H1 (cell line): ENCODE results near the gene ANXA2. TPM values are rescaled to one million over a fixed set of nuclear protein-coding genes. Genes with fewer than 3 reads are reported as not detected.

Source experiments
- CTCF ChIA-PET: fragments of 300-600 bp; sonication (Branson Sonifier 250); formaldehyde crosslinking; loops from one replicate; lab custom pipeline; 2021; ENCODE audit not compliant: partially characterized antibody; lab: Charles Lee
- POLR2A ChIA-PET: fragments of 300-600 bp; sonication (Branson Sonifier 250); formaldehyde crosslinking; loops from one replicate; lab custom pipeline; 2021; ENCODE audit warnings: inconsistent platforms; ENCODE audit not compliant: partially characterized antibody; lab: Charles Lee
- DNase-seq, 2 experiments: peaks; one replicate each; pipeline versions ENCODE4 v3.0.0 to v3.0.0-alpha.2; 2010 to 2022; ENCODE audit warnings: low spot score in 2 of 2, low read depth in 1 of 2, mixed read lengths in 1 of 2
- FAIRE-seq: peaks from 2 replicates; lab custom pipeline; 2011; peaks lifted over from hg19 to GRCh38; lab: Jason Lieb, UNC
- H2AFZ ChIP-seq: 2 replicates; pipeline ENCODE4 v1.8.1; 2012; ENCODE audit warnings: low read length, inconsistent platforms
- H2AK5ac ChIP-seq: 2 replicates; pipeline ENCODE4 v1.6.1; 2013; ENCODE audit warnings: low read depth, low read length
- H2BK120ac ChIP-seq: replicated peaks from 2 replicates; pipeline ENCODE3; 2013; ENCODE audit warnings: low read depth, low read length, inconsistent platforms
- H2BK12ac ChIP-seq: 2 replicates; pipeline ENCODE4 v1.6.1; 2013; ENCODE audit warnings: low read depth, low read length
- H2BK15ac ChIP-seq: 2 replicates; pipeline ENCODE4 v1.6.1; 2013; ENCODE audit warnings: low read length
- H2BK20ac ChIP-seq: 2 replicates; pipeline ENCODE4 v1.6.1; 2013; ENCODE audit warnings: low read length
- H2BK5ac ChIP-seq: 2 replicates; pipeline ENCODE4 v1.6.1; 2013; ENCODE audit warnings: low read depth, low read length
- H3K14ac ChIP-seq: 2 replicates; pipeline ENCODE4 v1.6.1; 2013; ENCODE audit warnings: inconsistent platforms; ENCODE audit not compliant: insufficient read length
- H3K18ac ChIP-seq: 2 replicates; pipeline ENCODE4 v1.6.1; 2013; ENCODE audit warnings: low read length; ENCODE audit errors: extremely low read depth
- H3K23ac ChIP-seq: 2 replicates; pipeline ENCODE4 v1.6.1; 2013; ENCODE audit warnings: inconsistent platforms; ENCODE audit not compliant: insufficient read length
- H3K23me2 ChIP-seq: 2 replicates; pipeline ENCODE4 v1.6.1; 2013; ENCODE audit warnings: low read depth, low read length
- H3K27ac ChIP-seq: 2 replicates; pipeline ENCODE4 v1.6.1; 2011; ENCODE audit warnings: low read depth, low read length, inconsistent platforms
- H3K27me3 ChIP-seq, 4 experiments: replicated peaks in 1 of 4; 1 replicate in 1 of 4; 2 replicates in 3 of 4; pipeline versions ENCODE4 v1.6.1 to v1.8.1; 2011 to 2013; ENCODE audit warnings: low read length in 3 of 4, mild to moderate bottlenecking in 3 of 4, inconsistent platforms in 2 of 4, mixed read lengths in 2 of 4, moderate library complexity in 1 of 4; ENCODE audit not compliant: control insufficient read depth in 3 of 4, insufficient read depth in 3 of 4; ENCODE audit errors: extremely low read depth in 1 of 4
- H3K36me3 ChIP-seq, 4 experiments: 2 replicates each; pipeline versions ENCODE4 v1.6.1 to v1.8.1; 2011 to 2013; ENCODE audit warnings: mild to moderate bottlenecking in 4 of 4, low read length in 3 of 4, moderate library complexity in 2 of 4, control low read depth in 1 of 4, inconsistent platforms in 1 of 4; ENCODE audit not compliant: insufficient read depth in 4 of 4, control insufficient read depth in 2 of 4
- H3K4ac ChIP-seq: replicated peaks from 2 replicates; pipeline ENCODE3; 2013; ENCODE audit warnings: low read length, low read depth, mixed read lengths, inconsistent platforms; ENCODE audit not compliant: insufficient read length
- H3K4me1 ChIP-seq, 4 experiments: replicated peaks in 1 of 4; 1 replicate in 1 of 4; 2 replicates in 3 of 4; pipeline versions ENCODE4 v1.6.1 to v1.8.1; 2011 to 2013; ENCODE audit warnings: low read length in 3 of 4, inconsistent platforms in 2 of 4, mixed read lengths in 1 of 4; ENCODE audit not compliant: insufficient read depth in 4 of 4, control insufficient read depth in 3 of 4
- H3K4me2 ChIP-seq, 2 experiments: 2 replicates each; pipeline versions ENCODE4 v1.6.1 to v1.8.1; 2011 to 2013; ENCODE audit warnings: low read depth in 2 of 2, low read length in 2 of 2, control low read depth in 1 of 2, inconsistent platforms in 1 of 2, mild to moderate bottlenecking in 1 of 2; ENCODE audit not compliant: insufficient read depth in 1 of 2
- H3K4me3 ChIP-seq, 4 experiments: fragments of 200-600, 300-600 bp in 1 of 4; sonication (generic), shearing (Covaris generic), sonication (Bioruptor Twin) in 1 of 4; 2 replicates each; pipeline versions ENCODE4 v1.5.1 to v1.8.1; 2011 to 2016; ENCODE audit warnings: low read length in 4 of 4, low read depth in 3 of 4, control low read depth in 2 of 4, inconsistent platforms in 2 of 4, mild to moderate bottlenecking in 2 of 4, mixed read lengths in 1 of 4, moderate library complexity in 1 of 4; ENCODE audit not compliant: insufficient read depth in 2 of 4; ENCODE audit errors: extremely low read depth in 1 of 4
- H3K56ac ChIP-seq: replicated peaks from 2 replicates; pipeline ENCODE3; 2013; ENCODE audit warnings: low read depth, mild to moderate bottlenecking, mixed read lengths, low read length, inconsistent platforms; ENCODE audit not compliant: insufficient read length
- H3K79me1 ChIP-seq: 2 replicates; pipeline ENCODE4 v1.6.1; 2013; ENCODE audit warnings: low read depth, low read length, control low read depth
- H3K79me2 ChIP-seq, 2 experiments: 2 replicates each; pipeline versions ENCODE4 v1.6.1 to v1.8.1; 2012 to 2013; ENCODE audit warnings: low read length in 2 of 2, mild to moderate bottlenecking in 2 of 2, inconsistent platforms in 1 of 2; ENCODE audit not compliant: insufficient read depth in 2 of 2, control insufficient read depth in 1 of 2
- H3K9ac ChIP-seq, 4 experiments: replicated peaks in 1 of 4; 1 replicate in 1 of 4; 2 replicates in 3 of 4; pipeline versions ENCODE4 v1.6.1 to v1.8.1; 2011 to 2013; ENCODE audit warnings: low read depth in 3 of 4, low read length in 3 of 4, control low read depth in 2 of 4, mild to moderate bottlenecking in 2 of 4, moderate library complexity in 2 of 4, inconsistent platforms in 1 of 4; ENCODE audit errors: extremely low read depth in 1 of 4
- H3K9me3 ChIP-seq, 2 experiments: 2 replicates each; pipeline versions ENCODE4 v1.6.1 to v1.8.1; 2012 to 2013; ENCODE audit warnings: mild to moderate bottlenecking in 2 of 2, moderate library complexity in 2 of 2, control low read depth in 1 of 2, inconsistent platforms in 1 of 2, low read depth in 1 of 2, low read length in 1 of 2, mixed read lengths in 1 of 2; ENCODE audit not compliant: insufficient read depth in 2 of 2
- H4K20me1 ChIP-seq, 2 experiments: replicated peaks in 1 of 2; 2 replicates each; pipeline versions ENCODE3 to v1.8.1; 2011 to 2013; ENCODE audit warnings: inconsistent platforms in 2 of 2, low read length in 2 of 2, mild to moderate bottlenecking in 1 of 2; ENCODE audit not compliant: insufficient read depth in 2 of 2, control insufficient read depth in 1 of 2
- H4K5ac ChIP-seq: 2 replicates; pipeline ENCODE4 v1.6.1; 2013; ENCODE audit warnings: low read length, low read depth, mixed read lengths, inconsistent platforms; ENCODE audit not compliant: insufficient read length
- H4K8ac ChIP-seq: 2 replicates; pipeline ENCODE4 v1.8.0; 2013; ENCODE audit warnings: mild to moderate bottlenecking, moderate library complexity, low read length, inconsistent platforms; ENCODE audit not compliant: insufficient read depth; ENCODE audit errors: extremely low read depth
- H4K91ac ChIP-seq: replicated peaks from 2 replicates; pipeline ENCODE3; 2013; ENCODE audit warnings: low read length, mixed read lengths, inconsistent platforms; ENCODE audit not compliant: insufficient read length
- BRCA1 ChIP-seq: IDR thresholded peaks from 2 replicates; pipeline ENCODE4 v1.6.1; 2012; ENCODE audit warnings: low read depth, low read length, improper control_type of control experiment
- CBX5 ChIP-seq: fragments of 300-800, 300-1000 bp; sonication (generic); IDR thresholded peaks from 2 replicates; pipeline ENCODE4 v1.7.1; 2016; ENCODE audit warnings: antibody characterized with exemption, low read length, low read depth
- CBX8 ChIP-seq: fragments of 300-800, 300-1000 bp; sonication (generic); IDR thresholded peaks from 2 replicates; pipeline ENCODE4 v1.7.1; 2016; ENCODE audit warnings: low read depth, low read length, borderline replicate concordance
- GABPA ChIP-seq: IDR thresholded peaks from 2 replicates; pipeline ENCODE4 v1.6.1; 2011; ENCODE audit warnings: mild to moderate bottlenecking, low read length, moderate library complexity, borderline replicate concordance; ENCODE audit not compliant: insufficient read depth
- HDAC6 ChIP-seq: IDR thresholded peaks from one replicate; pipeline ENCODE4 v1.7.1; 2012; ENCODE audit warnings: low read depth, mild to moderate bottlenecking, inconsistent platforms, low read length, moderate library complexity
- NRF1 ChIP-seq: IDR thresholded peaks from 2 replicates; pipeline ENCODE4 v1.6.1; 2011; ENCODE audit warnings: mild to moderate bottlenecking, low read depth, low read length, improper control_type of control experiment
- PHF8 ChIP-seq: fragments of 200-600 bp; sonication (generic); conservative IDR thresholded peaks from 2 replicates; pipeline ENCODE4 v1.7.1; 2012; ENCODE audit warnings: low read depth, mild to moderate bottlenecking, inconsistent platforms, low read length, moderate library complexity
- POLR2A ChIP-seq, 2 experiments: IDR thresholded peaks; 1 replicate in 1 of 2; 2 replicates in 1 of 2; pipeline ENCODE4 v1.6.1; 2011; ENCODE audit warnings: low read depth in 2 of 2, low read length in 2 of 2, mild to moderate bottlenecking in 2 of 2; ENCODE audit errors: control extremely low read depth in 1 of 2
- POU5F1 ChIP-seq: IDR thresholded peaks from 2 replicates; pipeline ENCODE4 v1.6.1; 2011; ENCODE audit warnings: low read depth, mild to moderate bottlenecking, low read length, moderate library complexity
- RBBP5 ChIP-seq: IDR thresholded peaks from 2 replicates; pipeline ENCODE4 v1.7.1; 2012; ENCODE audit warnings: low read depth, mild to moderate bottlenecking, inconsistent platforms, low read length, moderate library complexity, borderline replicate concordance
- SAP30 ChIP-seq: fragments of 300-600 bp; sonication (generic); IDR thresholded peaks from 2 replicates; pipeline ENCODE4 v1.7.1; 2012; ENCODE audit warnings: low read length, moderate library complexity, mild to moderate bottlenecking, inconsistent platforms; ENCODE audit not compliant: insufficient read depth, insufficient replicate concordance
- SRF ChIP-seq: IDR thresholded peaks from 2 replicates; pipeline ENCODE4 v1.6.1; 2011; ENCODE audit warnings: mild to moderate bottlenecking, low read depth, low read length, moderate library complexity
- TBP ChIP-seq: IDR thresholded peaks from 2 replicates; pipeline ENCODE4 v1.6.1; 2011; ENCODE audit warnings: low read depth, low read length, improper control_type of control experiment
- TEAD4 ChIP-seq: IDR thresholded peaks from 2 replicates; pipeline ENCODE4 v1.6.1; 2012; ENCODE audit warnings: low read depth, low read length, inconsistent platforms, mixed read lengths
- YY1 ChIP-seq: IDR thresholded peaks from 2 replicates; pipeline ENCODE4 v1.6.1; 2011; ENCODE audit warnings: low read depth, mild to moderate bottlenecking, low read length
- ZNF274 ChIP-seq: IDR thresholded peaks from 2 replicates; pipeline ENCODE4 v1.7.0; 2012; ENCODE audit warnings: low read length, borderline replicate concordance; ENCODE audit errors: extremely low read depth
- polyA plus RNA-seq, 7 experiments: library from polyadenylated mRNA; depleted of rRNA in 3 of 7; stranded (reverse) in 5 of 7; unstranded in 2 of 7; fragments of >200 nt in 5 of 7; fragments of 200-250 nt in 2 of 7; gene quantifications; 1 replicate in 5 of 7; 2 replicates in 1 of 7; 4 replicates in 1 of 7; pipeline versions ENCODE4 v1.2.1 to v1.2.3, GENCODE V29; 2011 to 2013; ENCODE audit warnings: missing spikeins in 2 of 7, mixed read lengths in 2 of 7
- total RNA-seq: library from RNA; stranded (reverse); fragmentation: NEBNext Ultra II Directional; extraction: Animal tissue kit (Norgen Biotek cat#: 25700); gene quantifications from 2 replicates; pipeline ENCODE4 v1.2.1, GENCODE V29; 2021

Gene ANXA2
- total and polyA plus RNA-seq, 2 of the 8 experiments (the other 6 are each of a cell fraction or from before 2014, with no cell fraction given) = 178 to 217 TPM

- Histone ChIP-seq H3K4me3 (no peak overlapping the region), H2BK12ac (no peak overlapping the region), H3K4me2 (no peak overlapping the region), H2AK5ac (no peak overlapping the region), H3K9ac (no peak overlapping the region), H3K18ac (no peak overlapping the region), H3K4ac (no peak overlapping the region), H3K79me1 (no peaks in the 10 kb centered on the region), H3K36me3 (no peaks in the 10 kb centered on the region), H3K14ac (no peak overlapping the region), H2BK5ac (no peak overlapping the region), H3K23ac (no peak overlapping the region), H3K9me3 (no peaks in the 10 kb centered on the region), H3K79me2 (no peaks in the 10 kb centered on the region), H4K5ac (no peak overlapping the region), H3K4me1 (no peaks in the 10 kb centered on the region), H4K8ac (no peak overlapping the region), H4K91ac (no peak overlapping the region), H3K56ac (no peak overlapping the region), H3K27ac (no peak overlapping the region), H2BK120ac (no peak overlapping the region), H3K23me2 (no peaks in the 10 kb centered on the region), H2BK20ac (no peak overlapping the region), H2BK15ac (no peak overlapping the region), H3K27me3 (no peaks in the 10 kb centered on the region), H4K20me1 (no peaks in the 10 kb centered on the region), H2AFZ (no peak overlapping the region; the same call in 1 of the 2 replicates)
- ChIA-PET CTCF (interaction anchor here (0.7 to 1.6 kb wide), 3 partner anchors 37 to 214 kb away, joined by 3 to 4 read pairs (median 4); no protein-coding TSS in a partner anchor), POLR2A (interaction anchor here (2.1 to 2.8 kb wide), 2 partner anchors 10 to 11 kb away, joined by 8 to 12 read pairs; partner anchors contain the start of gene ANXA2)
- TF ChIP-seq HDAC6 (no peak), NRF1 (no peak), TEAD4 (no peak), POU5F1 (no peak), POLR2A (IDR thresholded peaks at IDR 0.05; ENCODE audit: control extremely low read depth in 1 of 2, low read depth in 2 of 2, low read length in 2 of 2) (no peak), SRF (no peak), CBX8 (no peak), RBBP5 (no peak), TBP (no peak), ZNF274 (no peak), YY1 (no peak), BRCA1 (no peak), SAP30 (no peak), GABPA (no peak), CBX5 (no peak), PHF8 (no peak)
- FAIRE-seq (no peak), DNase-seq (no peak)
Observed at GRCh38 chr15:60407415-60407805, 9.6 kb upstream of the ANXA2 start.
